AG20443 (cell line): Measurements from ENCODE around the gene ZFHX3.
"Not testable (repeated sequence)": the region's sequence is repeated elsewhere in the genome, so short reads cannot be mapped to it uniquely, and the experiment has no call there.

ENCODE experiments used
- DNase-seq: peaks from one replicate; pipeline ENCODE4 v3.0.0; 2012; ENCODE audit warnings: low spot score, mixed read lengths

ZFHX3 gene

GRCh38 chr16:72995151-72995881 is 52.6 kb downstream of the ZFHX3 start:
- DNase-seq = no peak

GRCh38 chr16:72992142-72992601 is 55.8 kb downstream of the ZFHX3 start:
- no peak for DNase-seq

- DNase-seq = no peak
Measured at GRCh38 chr16:72991644-72992043, 56.3 kb downstream of the ZFHX3 start.

- DNase-seq = no peak
Measured at GRCh38 chr16:72991211-72991610, 56.7 kb downstream of the ZFHX3 start.

GRCh38 chr16:72990571-72990970 is 57.4 kb downstream of the ZFHX3 start:
- no peak for DNase-seq

GRCh38 chr16:72989579-72990551 is 58.1 kb downstream of the ZFHX3 start:
- peak; percentile 81 for DNase-seq

- not testable (repeated sequence) for DNase-seq
Measured at GRCh38 chr16:72989203-72989578, 58.7 kb downstream of the ZFHX3 start.

GRCh38 chr16:72988569-72988968 is 59.4 kb downstream of the ZFHX3 start:
- DNase-seq = no peak

- no peak for DNase-seq
Measured at GRCh38 chr16:72987480-72987901, 60.4 kb downstream of the ZFHX3 start.

- no peak for DNase-seq
Measured at GRCh38 chr16:72985995-72986394, 61.9 kb downstream of the ZFHX3 start.

GRCh38 chr16:72985148-72985941 is 62.6 kb downstream of the ZFHX3 start:
- DNase-seq = peak; percentile 78

GRCh38 chr16:72983728-72984350 is 64.1 kb downstream of the ZFHX3 start:
- DNase-seq = no peak

GRCh38 chr16:72983241-72983640 is 64.7 kb downstream of the ZFHX3 start:
- no peak for DNase-seq

- DNase-seq = no peak
Measured at GRCh38 chr16:72979974-72980373, 68.0 kb downstream of the ZFHX3 start.

GRCh38 chr16:72978212-72978611 is 69.7 kb downstream of the ZFHX3 start:
- DNase-seq = peak; percentile 23

GRCh38 chr16:72977127-72977526 is 70.8 kb downstream of the ZFHX3 start:
- no peak for DNase-seq

- no peak for DNase-seq
Measured at GRCh38 chr16:72976438-72977064, 71.4 kb downstream of the ZFHX3 start.

GRCh38 chr16:72975809-72976437 is 72.0 kb downstream of the ZFHX3 start:
- DNase-seq = no peak

GRCh38 chr16:72974142-72974769 is 73.7 kb downstream of the ZFHX3 start:
- no peak for DNase-seq

- no peak for DNase-seq
Measured at GRCh38 chr16:72972878-72973571, 74.9 kb downstream of the ZFHX3 start.
